GM23338 (cell line): ENCODE data around the gene PPP1R3E.

Experiments
- CREB1 ChIP-seq: fragments of 250-450 bp; sonication (Bioruptor Pico); IDR thresholded peaks from 2 replicates; pipeline ENCODE4 v1.5.0; 2020; ENCODE audit warnings: low read depth, mild to moderate bottlenecking, moderate library complexity
- CTCF ChIP-seq, 2 experiments: fragments of 200-600 bp in 1 of 2; sonication (generic) in 1 of 2; conservative IDR thresholded peaks; 2 replicates each; pipeline versions ENCODE4 v1.5.1 to v1.6.1; 2016 to 2017; ENCODE audit warnings: antibody characterized with exemption in 2 of 2, low read depth in 2 of 2, mild to moderate bottlenecking in 2 of 2, moderate library complexity in 1 of 2
- ETS1 ChIP-seq: IDR thresholded peaks from 2 replicates; pipeline ENCODE4 v1.6.1; 2016; ENCODE audit warnings: antibody characterized with exemption
- EZH2 ChIP-seq: fragments of 200-600 bp; sonication (generic); IDR thresholded peaks from one replicate; pipeline ENCODE4 v1.8.0; 2017; ENCODE audit warnings: antibody characterized with exemption, mild to moderate bottlenecking, low read depth; ENCODE audit not compliant: unreplicated experiment
- EZH2phosphoT487 ChIP-seq: fragments of 200-600 bp; sonication (generic); IDR thresholded peaks from one replicate; pipeline ENCODE4 v1.8.1; 2018; ENCODE audit warnings: antibody characterized with exemption; ENCODE audit not compliant: unreplicated experiment
- JUNB ChIP-seq: IDR thresholded peaks from one replicate; pipeline ENCODE4 v1.6.1; 2016; ENCODE audit warnings: antibody characterized with exemption; ENCODE audit not compliant: unreplicated experiment
- NANOG ChIP-seq: IDR thresholded peaks from 2 replicates; pipeline ENCODE4 v1.6.1; 2016; ENCODE audit warnings: antibody characterized with exemption, borderline replicate concordance
- POLR2AphosphoS5 ChIP-seq: IDR thresholded peaks from 2 replicates; pipeline ENCODE4 v1.6.1; 2016; ENCODE audit warnings: antibody characterized with exemption, low read depth
- REST ChIP-seq: IDR thresholded peaks from one replicate; pipeline ENCODE4 v1.6.1; 2018; ENCODE audit warnings: antibody characterized with exemption; ENCODE audit not compliant: unreplicated experiment
- STAT1 ChIP-seq: IDR thresholded peaks from one replicate; pipeline ENCODE4 v1.6.1; 2016; ENCODE audit warnings: antibody characterized with exemption; ENCODE audit not compliant: unreplicated experiment
- ZNF114 ChIP-seq: fragments of 250-450 bp; sonication (Bioruptor Pico); IDR thresholded peaks from 2 replicates; pipeline ENCODE4 v1.5.0; 2020; ENCODE audit warnings: mild to moderate bottlenecking, moderate library complexity
- ZNF331 ChIP-seq: fragments of 250-450 bp; sonication (Bioruptor Pico); IDR thresholded peaks from 2 replicates; pipeline ENCODE4 v1.5.0; 2020; ENCODE audit warnings: low read depth, mild to moderate bottlenecking, moderate library complexity
- ZNF462 ChIP-seq: fragments of 250-450 bp; sonication (Bioruptor Pico); IDR thresholded peaks from 2 replicates; pipeline ENCODE4 v1.5.0; 2020; ENCODE audit warnings: mild to moderate bottlenecking, moderate library complexity

- TF ChIP-seq CTCF (conservative IDR thresholded peaks at IDR 0.05; ENCODE audit: low read depth in 2 of 2) (peak; percentile 90 to 97), EZH2phosphoT487 (no peak), CREB1 (CRISPR knock-in tag) (no peak), EZH2 (no peak), REST (no peak), ETS1 (no peak), POLR2AphosphoS5 (no peak), STAT1 (no peak), JUNB (no peak), ZNF462 (CRISPR knock-in tag) (no peak), ZNF331 (CRISPR knock-in tag) (no peak), ZNF114 (CRISPR knock-in tag) (no peak), NANOG (no peak)
These were observed 25.5 kb upstream of the PPP1R3E start for GRCh38 chr14:23327947-23328744.
